Endodermal cell (in vitro differentiated cells): ENCODE results near the gene SYNGAP1. TPM values are rescaled to one million over a fixed set of nuclear protein-coding genes. Genes with fewer than 3 reads are reported as not detected.

ENCODE experiments used
- DNase-seq: peaks from one replicate; pipeline ENCODE4 v3.0.0-alpha.2; 2017
- H3K27ac ChIP-seq: 2 replicates; pipeline ENCODE4 v1.5.1; 2013; ENCODE audit warnings: mild to moderate bottlenecking, low read depth, low read length, moderate library complexity
- H3K27me3 ChIP-seq: 2 replicates; pipeline ENCODE4 v1.6.1; 2013; ENCODE audit warnings: mild to moderate bottlenecking, low read length, moderate library complexity; ENCODE audit not compliant: insufficient read depth, control insufficient read depth, poor library complexity, severe bottlenecking
- H3K36me3 ChIP-seq: 2 replicates; pipeline ENCODE4 v1.7.0; 2013; ENCODE audit warnings: mild to moderate bottlenecking, low read length, moderate library complexity; ENCODE audit not compliant: control insufficient read depth, insufficient read depth
- H3K4me1 ChIP-seq: one replicate; pipeline ENCODE4 v1.7.0; 2013; ENCODE audit warnings: low read length; ENCODE audit not compliant: control insufficient read depth, insufficient read depth
- H3K4me3 ChIP-seq: 2 replicates; pipeline ENCODE4 v1.5.1; 2013; ENCODE audit warnings: mild to moderate bottlenecking, low read length, moderate library complexity
- H3K9ac ChIP-seq: 2 replicates; pipeline ENCODE4 v1.6.1; 2013; ENCODE audit warnings: mild to moderate bottlenecking, low read length, moderate library complexity; ENCODE audit not compliant: poor library complexity, severe bottlenecking; ENCODE audit errors: extremely low read depth
- H3K9me3 ChIP-seq: 2 replicates; pipeline ENCODE4 v1.6.1; 2013; ENCODE audit warnings: mild to moderate bottlenecking, low read length, moderate library complexity; ENCODE audit not compliant: control insufficient read depth
- H3K27ac Mint-ChIP-seq: 2 replicates; pipeline ENCODE4 v1.8.0; 2020; ENCODE audit warnings: mixed read lengths
- H3K27me3 Mint-ChIP-seq: 2 replicates; pipeline ENCODE4 v1.8.0; 2021; ENCODE audit warnings: mild to moderate bottlenecking, mixed read lengths; ENCODE audit not compliant: insufficient read depth
- H3K36me3 Mint-ChIP-seq: 2 replicates; pipeline ENCODE4 v1.8.0; 2020; ENCODE audit warnings: low read depth, mixed read lengths
- H3K4me1 Mint-ChIP-seq: 2 replicates; pipeline ENCODE4 v1.8.0; 2020; ENCODE audit warnings: mixed read lengths
- H3K4me3 Mint-ChIP-seq: 2 replicates; pipeline ENCODE4 v1.8.0; 2020; ENCODE audit warnings: mild to moderate bottlenecking, moderate library complexity, mixed read lengths
- H3K9me3 Mint-ChIP-seq: 2 replicates; pipeline ENCODE4 v1.8.0; 2020; ENCODE audit warnings: mild to moderate bottlenecking, mixed read lengths
- CTCF ChIP-seq: fragments of 200-600 bp; sonication (generic); conservative IDR thresholded peaks from 2 replicates; pipeline ENCODE4 v1.5.0; 2021; ENCODE audit warnings: antibody characterized with exemption, mild to moderate bottlenecking
- WGBS, 2 experiments: methylation state at CpG; one replicate each; pipeline versions ENCODE4 v1.1.5 to v1.1.7; 2013; ENCODE audit warnings: missing lambda C conversion rate in 2 of 2, mixed read lengths in 1 of 2; ENCODE audit not compliant: insufficient coverage in 1 of 2, insufficient read length in 1 of 2; 5-methylcytosine and 5-hydroxymethylcytosine counted together
- total RNA-seq, 2 donors: library from RNA; stranded (reverse); fragmentation: NEBNext Ultra II Directional in 1 of 2; extraction: Animal tissue kit (Norgen Biotek cat#: 25700) in 1 of 2; gene quantifications; 2 replicates in 1 of 2; 3 replicates in 1 of 2; pipeline ENCODE4 v1.2.1, GENCODE V29; 2021

Gene SYNGAP1
- total RNA-seq, 2 donors from 2014 or later: 90.2 to 94.2 TPM

- Histone ChIP-seq H3K27ac (no peak overlapping the region), H3K27me3 (no peaks in the 10 kb centered on the region), H3K36me3 (peaks cover 46% of the 10 kb centered on the region), H3K9ac (no peak overlapping the region), H3K9me3 (no peaks in the 10 kb centered on the region), H3K4me1 (no peaks in the 10 kb centered on the region), H3K4me3 (no peak overlapping the region)
- no peak for DNase-seq
- Mint-ChIP-seq H3K4me1 (peaks cover 11% of the 10 kb centered on the region), H3K27me3 (no peaks in the 10 kb centered on the region), H3K27ac (no peak overlapping the region), H3K9me3 (no peaks in the 10 kb centered on the region), H3K36me3 (peaks cover 44% of the 10 kb centered on the region), H3K4me3 (no peak overlapping the region)
- 97% methylated on average over 11 of the region's 15 CpGs; no CpG with 5 or more reads in 1 of the 2 experiments for WGBS, 2 experiments
- no peak for TF ChIP-seq CTCF
These were observed 31.7 kb downstream of the SYNGAP1 start for GRCh38 chr6:33451606-33452005.

DNA sequence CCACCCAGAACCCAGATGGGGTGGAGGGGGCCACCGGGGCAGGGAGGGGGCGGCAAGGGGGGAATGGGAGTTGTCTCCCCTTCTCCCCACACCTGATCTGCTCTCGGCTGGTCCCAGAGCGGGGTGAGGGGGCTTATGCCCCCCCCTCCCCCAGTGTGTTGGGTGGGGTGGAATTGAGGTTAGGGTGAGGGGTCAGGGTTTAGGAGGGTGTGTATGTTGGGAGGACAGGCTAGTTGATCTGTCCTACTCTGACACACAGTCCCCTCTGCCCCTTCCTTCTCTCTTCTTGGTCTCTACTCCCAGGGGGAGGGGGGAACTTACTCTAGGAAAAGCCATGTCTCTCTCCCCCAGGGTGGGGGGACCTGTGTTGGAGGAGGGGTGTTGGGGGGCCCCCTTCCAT, 32.6 kb downstream of the SYNGAP1 start:
- H3K27ac Mint-ChIP-seq: no peak overlapping the region
- Histone ChIP-seq H3K4me3 (no peak overlapping the region), H3K9me3 (no peaks in the 10 kb centered on the region), H3K27me3 (no peaks in the 10 kb centered on the region), H3K36me3 (peaks cover 46% of the 10 kb centered on the region), H3K4me1 (no peaks in the 10 kb centered on the region), H3K9ac (no peak overlapping the region), H3K27ac (no peak overlapping the region)
- no peak for DNase-seq
- no peaks in the 10 kb centered on the region for H3K27me3 Mint-ChIP-seq
- H3K9me3 Mint-ChIP-seq: no peaks in the 10 kb centered on the region
- H3K36me3 Mint-ChIP-seq: peaks cover 45% of the 10 kb centered on the region
- 94% methylated on average over 2 of the region's 4 CpGs; no CpG with 5 or more reads in 1 of the 2 experiments for WGBS, 2 experiments
- TF ChIP-seq CTCF: no peak
- H3K4me3 Mint-ChIP-seq: no peak overlapping the region
- H3K4me1 Mint-ChIP-seq: peaks cover 11% of the 10 kb centered on the region

- Histone ChIP-seq H3K27ac (no peak overlapping the region), H3K9me3 (no peaks in the 10 kb centered on the region), H3K4me3 (peak overlapping the region; percentile 97), H3K4me1 (no peaks in the 10 kb centered on the region), H3K36me3 (peaks cover 37% of the 10 kb centered on the region), H3K27me3 (no peaks in the 10 kb centered on the region), H3K9ac (peak overlapping the region; percentile 50)
- DNase-seq: no peak
- H3K9me3 Mint-ChIP-seq: no peaks in the 10 kb centered on the region
- H3K4me3 Mint-ChIP-seq: peak overlapping the region; percentile 92
- no peaks in the 10 kb centered on the region for H3K27me3 Mint-ChIP-seq
- TF ChIP-seq CTCF: no peak
- peak overlapping the region; percentile 20 for H3K27ac Mint-ChIP-seq
- peaks cover 11% of the 10 kb centered on the region for H3K4me1 Mint-ChIP-seq
- 38 to 58% methylated on average over 3 to 10 of the region's 12 CpGs for WGBS, 2 experiments
- H3K36me3 Mint-ChIP-seq: peaks cover 35% of the 10 kb centered on the region
These were observed 33.6 kb downstream of the SYNGAP1 start for GRCh38 chr6:33453393-33454008.
